Measurements from ENCODE around the gene INPP4B.

The INPP4B gene

DNA sequence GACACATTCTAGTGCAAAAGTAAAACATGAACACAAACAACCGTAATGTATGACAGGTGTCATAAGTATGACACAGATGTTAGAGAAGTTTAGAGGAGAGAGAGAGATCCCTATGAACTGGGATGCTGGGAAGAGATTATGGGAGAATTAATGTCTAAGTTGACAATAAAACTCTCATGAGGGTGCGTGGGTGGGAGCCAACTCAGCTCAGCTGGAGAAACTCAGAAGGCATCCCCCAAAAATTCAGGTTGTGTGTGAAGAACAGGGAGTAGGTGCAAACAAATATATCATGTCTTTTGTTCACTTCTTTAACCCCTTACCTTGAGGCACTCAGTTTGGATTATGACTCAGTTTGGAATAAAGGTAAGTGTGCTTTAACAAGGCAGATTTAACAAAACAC lies 484.1 kb downstream of the INPP4B start:
- Histone ChIP-seq H3K4me3 (ENCODE audit: low read length) (no peak overlapping the region), H3K27me3 (ENCODE audit: insufficient read depth, low read length) (no peaks in the 10 kb centered on the region)

GRCh38 chr4:142360657-142361056 lies 485.4 kb downstream of the INPP4B start:
- Histone ChIP-seq H3K36me3 (ENCODE audit: insufficient read depth, low read length) (no peaks in the 10 kb centered on the region), H3K27me3 (ENCODE audit: insufficient read depth, low read length) (no peaks in the 10 kb centered on the region), H3K4me3 (ENCODE audit: low read length) (no peak overlapping the region), H3K9me3 (ENCODE audit: low read length) (no peaks in the 10 kb centered on the region), H3K4me1 (ENCODE audit: insufficient read depth, low read length) (peaks cover 8% of the 10 kb centered on the region), H2AFZ (ENCODE audit: low read depth, low read length) (no peak overlapping the region)

More for the DNA sequence above, 484.1 kb downstream of the INPP4B start:
- H3K9me3 ChIP-seq (ENCODE audit: low read length), result no peaks in the 10 kb centered on the region
- no peak overlapping the region for H2AFZ ChIP-seq (ENCODE audit: low read depth, low read length)
- peaks cover 19% of the 10 kb centered on the region for H3K4me1 ChIP-seq (ENCODE audit: insufficient read depth, low read length)
- H3K36me3 ChIP-seq (ENCODE audit: insufficient read depth, low read length), result no peaks in the 10 kb centered on the region

DNA sequence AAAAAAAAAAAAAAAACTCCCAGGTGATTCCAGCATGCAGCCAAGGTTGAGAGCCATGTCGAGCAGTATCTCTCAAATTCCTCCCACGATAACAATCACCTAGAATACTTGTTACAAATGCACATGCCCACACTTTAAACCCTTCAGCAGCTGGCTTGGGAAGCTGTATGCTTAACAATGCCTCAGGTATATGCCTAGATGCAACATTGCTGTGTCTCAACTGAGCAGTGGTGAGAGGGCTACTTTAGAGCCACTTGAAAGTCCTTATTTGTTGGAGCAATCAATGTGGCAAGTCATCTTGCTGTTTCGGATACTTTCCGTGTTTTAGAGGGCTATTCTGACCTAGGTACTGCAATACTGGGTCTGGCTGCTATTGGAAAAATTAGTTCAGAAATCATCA lies 487.4 kb downstream of the INPP4B start:
- H3K4me1 ChIP-seq (ENCODE audit: insufficient read depth, low read length), result no peaks in the 10 kb centered on the region
- H3K36me3 ChIP-seq (ENCODE audit: insufficient read depth, low read length), result no peaks in the 10 kb centered on the region
- no peak overlapping the region for H3K4me3 ChIP-seq (ENCODE audit: low read length)
- no peaks in the 10 kb centered on the region for H3K27me3 ChIP-seq (ENCODE audit: insufficient read depth, low read length)
- H3K9me3 ChIP-seq (ENCODE audit: low read length), result no peaks in the 10 kb centered on the region
- H2AFZ ChIP-seq (ENCODE audit: low read depth, low read length), result no peak overlapping the region

DNA sequence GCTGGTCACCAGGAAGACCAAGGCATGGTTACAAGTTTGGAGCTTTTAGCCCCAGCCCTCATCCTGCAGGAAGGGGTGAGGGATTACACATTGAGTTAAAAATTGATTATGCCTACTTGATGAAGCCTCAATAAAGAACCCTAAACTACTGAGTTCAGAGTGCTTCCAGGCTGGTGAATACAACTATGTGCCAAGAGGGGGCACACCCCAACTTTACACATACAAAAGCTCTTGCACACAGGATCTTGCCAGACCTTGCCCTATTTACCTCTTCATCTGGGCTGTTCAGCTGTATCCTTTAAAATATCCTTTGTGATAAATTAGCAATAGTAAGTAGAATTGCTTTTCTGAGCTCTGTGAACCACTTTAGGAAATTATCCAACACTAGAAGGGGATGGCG lies 489.3 kb downstream of the INPP4B start:
- H3K27me3 ChIP-seq (ENCODE audit: insufficient read depth, low read length), result no peaks in the 10 kb centered on the region
- no peaks in the 10 kb centered on the region for H3K36me3 ChIP-seq (ENCODE audit: insufficient read depth, low read length)
- H2AFZ ChIP-seq (ENCODE audit: low read depth, low read length), result no peak overlapping the region
- H3K4me3 ChIP-seq (ENCODE audit: low read length), result no peak overlapping the region
- peaks cover 3% of the 10 kb centered on the region for H3K4me1 ChIP-seq (ENCODE audit: insufficient read depth, low read length)
- no peaks in the 10 kb centered on the region for H3K9me3 ChIP-seq (ENCODE audit: low read length)

- no peaks in the 10 kb centered on the region for H3K36me3 ChIP-seq (ENCODE audit: insufficient read depth, low read length)
- peaks cover 3% of the 10 kb centered on the region for H3K4me1 ChIP-seq (ENCODE audit: insufficient read depth, low read length)
- H3K4me3 ChIP-seq (ENCODE audit: low read length), result no peak overlapping the region
- H2AFZ ChIP-seq (ENCODE audit: low read depth, low read length), result no peak overlapping the region
- H3K9me3 ChIP-seq (ENCODE audit: low read length), result no peaks in the 10 kb centered on the region
- H3K27me3 ChIP-seq (ENCODE audit: insufficient read depth, low read length), result no peaks in the 10 kb centered on the region
Observed at GRCh38 chr4:142356118-142356759, 489.9 kb downstream of the INPP4B start.

DNA sequence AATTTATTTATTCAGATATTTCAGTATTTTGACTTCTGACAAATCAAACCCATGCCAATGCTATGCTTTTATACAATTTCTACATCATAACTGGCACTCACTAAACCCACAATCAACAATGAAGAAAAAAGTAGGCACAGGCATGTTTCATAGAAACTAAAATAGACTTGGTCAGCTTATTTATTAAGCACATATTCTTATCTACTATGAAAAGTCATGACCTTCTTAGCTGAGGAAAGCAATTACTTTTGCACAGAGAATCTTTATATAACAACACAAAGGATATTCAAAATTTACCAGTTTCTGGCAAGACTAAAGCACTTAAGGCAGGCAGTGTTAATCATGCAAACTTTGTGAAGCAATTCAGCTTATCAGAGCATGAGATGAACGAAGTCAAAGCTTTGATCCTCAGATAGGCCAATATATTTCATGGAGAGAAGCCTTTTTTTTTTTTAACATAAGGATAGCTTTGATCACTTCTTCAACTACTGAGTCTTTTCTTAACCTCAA lies 490.6 kb downstream of the INPP4B start:
- no peak overlapping the region for H3K4me3 ChIP-seq (ENCODE audit: low read length)
- no peaks in the 10 kb centered on the region for H3K27me3 ChIP-seq (ENCODE audit: insufficient read depth, low read length)
- H3K4me1 ChIP-seq (ENCODE audit: insufficient read depth, low read length), result peaks cover 3% of the 10 kb centered on the region
- no peaks in the 10 kb centered on the region for H3K9me3 ChIP-seq (ENCODE audit: low read length)
- no peak overlapping the region for H2AFZ ChIP-seq (ENCODE audit: low read depth, low read length)
- H3K36me3 ChIP-seq (ENCODE audit: insufficient read depth, low read length), result no peaks in the 10 kb centered on the region

GRCh38 chr4:142354794-142355420 lies 491.2 kb downstream of the INPP4B start:
- H3K27me3 ChIP-seq (ENCODE audit: insufficient read depth, low read length), result no peaks in the 10 kb centered on the region
- H3K36me3 ChIP-seq (ENCODE audit: insufficient read depth, low read length), result no peaks in the 10 kb centered on the region
- peaks cover 3% of the 10 kb centered on the region for H3K4me1 ChIP-seq (ENCODE audit: insufficient read depth, low read length)

GRCh38 chr4:142354041-142354440 lies 492.1 kb downstream of the INPP4B start:
- H3K4me3 ChIP-seq (ENCODE audit: low read length), result no peak overlapping the region
- H3K4me1 ChIP-seq (ENCODE audit: insufficient read depth, low read length), result peaks cover 3% of the 10 kb centered on the region
- no peaks in the 10 kb centered on the region for H3K9me3 ChIP-seq (ENCODE audit: low read length)
- H3K27me3 ChIP-seq (ENCODE audit: insufficient read depth, low read length), result no peaks in the 10 kb centered on the region
- H3K36me3 ChIP-seq (ENCODE audit: insufficient read depth, low read length), result no peaks in the 10 kb centered on the region
- H2AFZ ChIP-seq (ENCODE audit: low read depth, low read length), result no peak overlapping the region

More at GRCh38 chr4:142354794-142355420, 491.2 kb downstream of the INPP4B start:
- Histone ChIP-seq H3K9me3 (ENCODE audit: low read length) (no peaks in the 10 kb centered on the region), H3K4me3 (ENCODE audit: low read length) (no peak overlapping the region), H2AFZ (ENCODE audit: low read depth, low read length) (no peak overlapping the region)

DNA sequence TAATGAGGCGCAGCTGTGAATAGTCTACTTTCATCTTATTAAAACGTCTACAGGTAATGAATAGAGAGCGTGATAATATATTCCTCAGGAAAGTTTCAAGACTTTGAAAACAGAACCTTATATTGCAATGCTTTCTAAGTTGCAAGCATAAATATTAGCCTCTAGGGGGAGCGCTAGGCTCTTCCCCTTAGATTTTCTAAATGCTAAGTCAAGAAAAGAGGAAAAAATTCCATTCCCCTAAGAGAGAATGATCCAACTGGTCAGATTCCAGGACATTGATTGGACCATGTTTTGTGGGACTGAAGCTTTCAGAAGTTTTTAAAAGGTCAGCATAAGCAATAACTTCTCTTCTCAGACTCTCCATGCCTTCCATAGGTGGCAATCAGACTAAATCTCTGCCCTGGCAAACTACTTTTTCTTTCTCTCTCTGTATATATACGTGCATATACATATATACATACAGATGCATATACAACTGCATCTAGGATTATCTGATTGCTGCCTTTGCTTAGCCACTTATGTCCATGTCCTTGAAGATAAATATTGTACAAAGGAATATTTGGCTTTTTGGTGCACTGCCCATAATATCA lies 492.9 kb downstream of the INPP4B start:
- no peaks in the 10 kb centered on the region for H3K36me3 ChIP-seq (ENCODE audit: insufficient read depth, low read length)
- no peaks in the 10 kb centered on the region for H3K27me3 ChIP-seq (ENCODE audit: insufficient read depth, low read length)
- no peak overlapping the region for H2AFZ ChIP-seq (ENCODE audit: low read depth, low read length)
- H3K4me1 ChIP-seq (ENCODE audit: insufficient read depth, low read length), result peaks cover 6% of the 10 kb centered on the region
- no peak overlapping the region for H3K4me3 ChIP-seq (ENCODE audit: low read length)
- H3K9me3 ChIP-seq (ENCODE audit: low read length), result no peaks in the 10 kb centered on the region

DNA sequence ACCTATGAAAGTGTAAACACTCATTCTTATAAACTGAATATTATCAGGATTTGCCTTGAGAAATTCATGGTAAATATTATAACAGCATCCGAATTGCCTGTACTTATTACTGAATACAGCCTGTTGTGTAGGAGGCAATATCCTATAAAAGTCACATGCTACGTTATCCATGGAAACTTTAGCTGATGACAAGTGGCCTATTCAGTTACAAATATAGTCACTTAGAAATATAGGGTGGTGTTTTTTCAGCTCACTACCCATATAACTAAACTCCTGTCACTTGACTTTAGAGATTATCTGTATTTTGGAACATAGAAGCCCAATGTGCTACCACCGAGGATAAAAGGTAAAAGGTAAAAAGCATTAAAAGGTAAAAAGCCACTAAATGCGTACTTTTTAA lies 493.4 kb downstream of the INPP4B start:
- no peaks in the 10 kb centered on the region for H3K36me3 ChIP-seq (ENCODE audit: insufficient read depth, low read length)
- H3K4me3 ChIP-seq (ENCODE audit: low read length), result no peak overlapping the region
- peaks cover 10% of the 10 kb centered on the region for H3K4me1 ChIP-seq (ENCODE audit: insufficient read depth, low read length)
- H3K27me3 ChIP-seq (ENCODE audit: insufficient read depth, low read length), result no peaks in the 10 kb centered on the region
- H2AFZ ChIP-seq (ENCODE audit: low read depth, low read length), result no peak overlapping the region
- H3K9me3 ChIP-seq (ENCODE audit: low read length), result no peaks in the 10 kb centered on the region

DNA sequence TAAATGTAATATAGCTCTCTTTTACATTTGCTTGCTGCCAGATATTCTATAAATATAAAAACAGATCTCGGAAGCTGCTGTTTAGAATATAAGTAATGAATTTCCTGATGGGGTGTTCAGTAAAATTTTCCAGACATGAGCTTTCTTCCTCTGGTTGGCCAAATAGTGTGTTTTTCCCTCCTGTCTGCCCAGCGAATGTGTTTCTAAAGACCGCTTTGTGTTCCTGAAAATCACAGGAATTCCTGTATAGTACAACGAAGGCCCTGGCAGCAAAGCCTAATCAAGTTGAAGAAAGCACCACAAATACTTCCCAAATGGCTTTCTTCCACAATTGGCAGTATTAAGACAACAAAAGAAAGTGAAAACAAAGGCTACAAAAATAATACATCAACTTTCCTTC lies 494.1 kb downstream of the INPP4B start:
- H3K36me3 ChIP-seq (ENCODE audit: insufficient read depth, low read length), result no peaks in the 10 kb centered on the region
- no peak overlapping the region for H2AFZ ChIP-seq (ENCODE audit: low read depth, low read length)
- H3K4me1 ChIP-seq (ENCODE audit: insufficient read depth, low read length), result peaks cover 10% of the 10 kb centered on the region
- H3K27me3 ChIP-seq (ENCODE audit: insufficient read depth, low read length), result no peaks in the 10 kb centered on the region
- no peaks in the 10 kb centered on the region for H3K9me3 ChIP-seq (ENCODE audit: low read length)
- H3K4me3 ChIP-seq (ENCODE audit: low read length), result no peak overlapping the region

DNA sequence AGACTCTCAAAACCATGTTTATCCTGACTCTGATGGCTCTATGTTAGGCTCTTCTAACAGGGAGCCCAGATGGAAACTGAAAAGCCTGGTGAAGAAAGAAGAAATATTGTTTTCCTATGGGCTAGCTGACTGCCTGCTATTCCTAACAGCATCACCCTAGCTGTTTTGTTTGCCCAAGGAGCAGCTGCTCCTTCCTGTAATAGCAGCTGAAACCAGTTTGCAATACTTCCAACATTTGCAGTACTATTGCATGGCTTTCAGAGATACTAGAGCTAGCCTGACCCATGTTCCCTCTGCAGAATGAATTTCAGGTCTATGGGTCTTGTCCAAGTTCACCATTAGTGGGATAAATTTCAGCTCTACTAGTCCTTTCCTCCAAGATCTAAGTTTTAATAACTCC lies 495.2 kb downstream of the INPP4B start:
- Histone ChIP-seq H3K4me3 (ENCODE audit: low read length) (no peak overlapping the region), H3K9me3 (ENCODE audit: low read length) (no peaks in the 10 kb centered on the region), H3K36me3 (ENCODE audit: insufficient read depth, low read length) (no peaks in the 10 kb centered on the region), H3K27me3 (ENCODE audit: insufficient read depth, low read length) (no peaks in the 10 kb centered on the region), H3K4me1 (ENCODE audit: insufficient read depth, low read length) (peaks cover 10% of the 10 kb centered on the region), H2AFZ (ENCODE audit: low read depth, low read length) (no peak overlapping the region)

- H3K4me1 ChIP-seq (ENCODE audit: insufficient read depth, low read length), result peaks cover 10% of the 10 kb centered on the region
- H3K36me3 ChIP-seq (ENCODE audit: insufficient read depth, low read length), result no peaks in the 10 kb centered on the region
- no peaks in the 10 kb centered on the region for H3K9me3 ChIP-seq (ENCODE audit: low read length)
- no peaks in the 10 kb centered on the region for H3K27me3 ChIP-seq (ENCODE audit: insufficient read depth, low read length)
- no peak overlapping the region for H2AFZ ChIP-seq (ENCODE audit: low read depth, low read length)
- no peak overlapping the region for H3K4me3 ChIP-seq (ENCODE audit: low read length)
Observed at GRCh38 chr4:142348613-142349021, 497.5 kb downstream of the INPP4B start.
